Mucosa of stomach (tissue), 1 donor: ENCODE data around the gene RHEB.

Experiments used
- H3K27me3 ChIP-seq: one replicate; pipeline ENCODE4 v1.7.0; 2013; ENCODE audit warnings: mild to moderate bottlenecking, low read length; ENCODE audit not compliant: control insufficient read depth, insufficient read depth
- H3K36me3 ChIP-seq: one replicate; pipeline ENCODE4 v1.7.0; 2013; ENCODE audit warnings: low read length; ENCODE audit not compliant: control insufficient read depth, insufficient read depth
- H3K4me1 ChIP-seq: one replicate; pipeline ENCODE4 v1.7.0; 2013; ENCODE audit warnings: mild to moderate bottlenecking, low read length; ENCODE audit not compliant: control insufficient read depth, insufficient read depth
- H3K4me3 ChIP-seq: one replicate; pipeline ENCODE4 v1.7.0; 2013; ENCODE audit warnings: low read length
- H3K9ac ChIP-seq: one replicate; pipeline ENCODE4 v1.7.0; 2013; ENCODE audit warnings: mild to moderate bottlenecking, low read length, moderate library complexity
- H3K9me3 ChIP-seq: one replicate; pipeline ENCODE4 v1.7.0; 2013; ENCODE audit warnings: mild to moderate bottlenecking, low read length, moderate library complexity; ENCODE audit not compliant: control insufficient read depth
- donor health status: Pancreatic carcinoma.

RHEB gene, protein sequence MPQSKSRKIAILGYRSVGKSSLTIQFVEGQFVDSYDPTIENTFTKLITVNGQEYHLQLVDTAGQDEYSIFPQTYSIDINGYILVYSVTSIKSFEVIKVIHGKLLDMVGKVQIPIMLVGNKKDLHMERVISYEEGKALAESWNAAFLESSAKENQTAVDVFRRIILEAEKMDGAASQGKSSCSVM

DNA sequence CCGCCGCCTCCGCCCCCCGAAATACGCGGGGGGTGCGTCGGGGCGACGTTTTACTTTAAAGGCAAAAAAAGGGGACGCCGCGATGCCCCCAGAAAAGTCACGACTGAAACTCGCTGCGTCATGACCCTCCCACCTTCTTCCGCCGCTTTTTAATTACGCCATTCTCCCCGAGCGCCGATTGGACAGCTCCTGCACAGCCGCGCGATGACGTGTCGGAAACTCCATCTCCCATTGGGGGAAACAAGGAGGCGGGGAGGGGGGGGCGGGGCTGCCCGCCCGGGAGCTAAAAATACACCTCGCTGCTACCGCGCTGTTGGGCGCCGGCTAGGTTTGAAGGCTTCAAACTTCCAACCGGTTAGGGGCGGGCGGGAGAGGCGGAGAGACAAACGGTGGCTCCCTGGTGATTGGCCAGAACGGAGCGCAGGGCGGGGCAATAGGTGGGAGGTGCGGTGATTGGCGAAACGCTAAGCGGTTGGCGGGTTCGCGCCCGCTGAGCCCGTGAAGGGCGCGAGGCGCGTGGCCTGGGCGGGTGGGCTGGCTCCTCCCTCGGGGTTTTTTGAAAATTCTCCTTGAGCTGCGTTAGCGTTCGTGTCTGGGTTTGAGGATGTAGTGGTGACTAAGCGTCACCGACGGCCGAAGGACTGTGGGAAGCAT, at the start of gene RHEB:
Gene RHEB (minus strand): TSS at position 131 of the 654 bp plus-strand sequence. CDS start 384 bp downstream, outside the sequence.
- H3K27me3 ChIP-seq, result no peaks in the 10 kb centered on the region
- H3K36me3 ChIP-seq, result no peaks in the 10 kb centered on the region
- H3K9me3 ChIP-seq, result no peaks in the 10 kb centered on the region
- H3K4me1 ChIP-seq, result peaks cover 20% of the 10 kb centered on the region
- peak within 1 kb of the TSS; percentile 71 for H3K4me3 ChIP-seq
- peak within 1 kb of the TSS; percentile 74 for H3K9ac ChIP-seq

DNA sequence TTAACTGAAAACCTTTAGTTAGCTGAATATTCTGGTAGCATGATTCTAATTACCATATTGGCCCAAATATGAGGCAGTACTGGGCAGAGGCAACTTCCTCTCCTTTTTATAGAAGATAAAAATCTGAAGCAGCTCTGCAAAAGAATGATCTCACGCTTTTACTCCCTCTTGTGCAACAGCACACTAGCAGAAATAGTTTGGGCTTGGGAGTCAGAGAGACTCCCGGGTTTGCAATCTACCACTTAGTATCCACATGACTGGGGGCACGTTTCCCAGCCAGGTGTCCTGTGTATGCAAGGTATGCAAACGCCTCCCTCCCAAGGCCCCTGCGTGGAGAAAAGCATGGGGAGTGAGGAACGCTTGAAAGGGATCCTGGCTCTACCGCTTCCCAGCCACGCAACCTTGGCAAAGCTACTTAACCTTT, 47.2 kb upstream of the RHEB start:
- H3K9me3 ChIP-seq, result no peaks in the 10 kb centered on the region
- no peaks in the 10 kb centered on the region for H3K27me3 ChIP-seq
- no peaks in the 10 kb centered on the region for H3K36me3 ChIP-seq
- no peak overlapping the region for H3K4me3 ChIP-seq
- H3K9ac ChIP-seq, result no peak overlapping the region
- no peaks in the 10 kb centered on the region for H3K4me1 ChIP-seq

GRCh38 chr7:151565541-151565940, 45.8 kb upstream of the RHEB start:
- Histone ChIP-seq H3K27me3 (no peaks in the 10 kb centered on the region), H3K9me3 (no peaks in the 10 kb centered on the region), H3K4me1 (no peaks in the 10 kb centered on the region), H3K9ac (no peak overlapping the region), H3K36me3 (no peaks in the 10 kb centered on the region), H3K4me3 (no peak overlapping the region)

GRCh38 chr7:151560243-151560642, 40.5 kb upstream of the RHEB start:
- Histone ChIP-seq H3K9me3 (no peaks in the 10 kb centered on the region), H3K27me3 (no peaks in the 10 kb centered on the region), H3K36me3 (no peaks in the 10 kb centered on the region), H3K4me3 (no peak overlapping the region), H3K4me1 (no peaks in the 10 kb centered on the region), H3K9ac (no peak overlapping the region)

DNA sequence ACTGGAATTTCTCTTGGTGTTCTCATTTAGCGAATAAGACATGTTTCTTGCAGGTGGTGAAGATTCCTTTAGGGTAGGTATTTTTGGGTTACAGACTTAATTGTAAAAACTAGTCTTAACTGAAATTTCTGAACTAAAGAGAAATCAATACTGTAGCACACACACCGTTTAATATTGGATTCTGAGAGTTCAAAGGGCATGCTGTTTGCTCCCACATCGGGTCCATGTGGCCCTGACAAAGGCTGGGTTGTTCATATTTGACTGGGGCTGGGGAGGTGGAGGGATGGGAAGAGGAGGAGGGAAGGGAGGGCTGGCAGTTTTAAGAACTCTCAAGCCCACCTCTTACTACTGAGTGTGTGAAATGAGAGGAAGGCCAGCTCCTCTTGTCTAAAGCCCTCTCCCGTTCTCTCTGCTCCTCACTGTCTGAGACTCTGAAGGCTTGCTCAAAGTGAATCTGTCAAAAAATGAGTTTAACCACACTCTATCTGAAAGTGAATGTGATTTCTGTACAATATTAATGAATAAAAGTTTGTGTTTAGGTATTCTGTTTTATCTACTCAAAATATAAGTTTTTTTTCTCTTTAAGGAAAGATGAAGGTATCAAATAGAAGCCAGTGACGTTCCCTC, 40.0 kb upstream of the RHEB start:
- no peaks in the 10 kb centered on the region for H3K4me1 ChIP-seq
- no peaks in the 10 kb centered on the region for H3K36me3 ChIP-seq
- no peak overlapping the region for H3K4me3 ChIP-seq
- H3K9ac ChIP-seq, result no peak overlapping the region
- no peaks in the 10 kb centered on the region for H3K9me3 ChIP-seq
- no peaks in the 10 kb centered on the region for H3K27me3 ChIP-seq

DNA sequence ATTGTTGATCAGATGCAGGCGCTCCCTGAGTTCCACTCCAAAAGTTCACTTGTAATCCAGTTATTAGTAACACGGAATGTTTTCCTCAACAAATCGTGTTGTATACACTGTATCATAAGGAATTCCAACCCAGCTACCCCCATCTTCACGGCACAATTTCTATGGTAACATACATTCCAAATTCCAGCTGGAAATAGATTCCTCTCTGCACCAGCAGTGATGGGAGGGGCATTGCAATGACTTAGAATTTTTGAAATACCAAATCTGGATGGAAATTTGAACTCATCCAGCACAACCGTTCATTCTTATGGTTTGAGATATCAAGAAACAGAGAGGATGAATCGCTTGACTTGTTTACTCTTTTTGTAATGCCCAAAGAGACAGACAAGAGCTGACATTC, 38.9 kb upstream of the RHEB start:
- Histone ChIP-seq H3K4me3 (no peak overlapping the region), H3K9ac (no peak overlapping the region), H3K4me1 (no peaks in the 10 kb centered on the region), H3K36me3 (no peaks in the 10 kb centered on the region), H3K27me3 (no peaks in the 10 kb centered on the region), H3K9me3 (no peaks in the 10 kb centered on the region)

DNA sequence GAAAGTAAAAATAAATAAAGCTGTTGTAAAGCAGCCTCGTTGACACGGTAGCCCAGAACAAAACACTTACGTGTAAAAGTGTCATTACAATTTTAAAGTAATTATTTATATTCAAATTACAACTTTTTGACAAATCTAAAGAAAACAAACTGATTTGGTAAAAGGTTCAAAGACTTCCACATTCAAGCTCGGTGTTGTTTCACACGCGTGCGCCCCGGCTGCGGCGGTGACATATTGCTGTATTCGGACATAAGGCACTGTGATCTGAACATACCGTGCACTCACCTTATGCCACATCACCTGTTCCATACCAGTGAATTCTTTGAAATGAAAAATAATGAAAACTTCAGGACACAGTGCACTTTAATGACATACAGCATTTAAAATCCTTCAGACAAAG, 36.9 kb upstream of the RHEB start:
- H3K4me3 ChIP-seq, result no peak overlapping the region
- no peaks in the 10 kb centered on the region for H3K4me1 ChIP-seq
- no peak overlapping the region for H3K9ac ChIP-seq
- no peaks in the 10 kb centered on the region for H3K9me3 ChIP-seq
- no peaks in the 10 kb centered on the region for H3K36me3 ChIP-seq
- no peaks in the 10 kb centered on the region for H3K27me3 ChIP-seq

DNA sequence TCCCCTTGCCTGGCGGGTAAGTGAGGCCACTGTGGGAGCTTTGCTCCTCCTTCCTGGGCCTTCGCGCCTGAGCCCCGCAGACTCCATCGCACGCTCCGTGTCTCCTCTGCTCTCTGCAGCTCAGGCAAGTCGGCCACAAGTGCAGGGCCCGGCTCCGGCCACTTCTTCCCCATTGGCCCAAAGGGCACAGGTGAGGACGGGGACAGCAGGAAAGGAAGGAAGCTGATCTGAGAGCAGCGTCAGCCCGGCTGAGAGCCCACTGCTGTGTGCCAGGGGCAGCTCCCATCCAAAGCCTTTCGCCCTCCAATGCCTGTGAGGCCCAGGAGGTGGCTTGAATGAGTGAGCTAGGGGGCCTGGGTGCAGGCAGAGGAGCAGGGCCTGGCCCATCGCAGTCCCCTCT, 33.7 kb upstream of the RHEB start:
- no peak overlapping the region for H3K9ac ChIP-seq
- H3K9me3 ChIP-seq, result no peaks in the 10 kb centered on the region
- no peaks in the 10 kb centered on the region for H3K36me3 ChIP-seq

GRCh38 chr7:151552352-151553028, 32.8 kb upstream of the RHEB start:
- Histone ChIP-seq H3K9me3 (no peaks in the 10 kb centered on the region), H3K36me3 (no peaks in the 10 kb centered on the region), H3K27me3 (no peaks in the 10 kb centered on the region), H3K9ac (no peak overlapping the region), H3K4me3 (no peak overlapping the region), H3K4me1 (peaks cover 9% of the 10 kb centered on the region)

More for the DNA sequence above, 33.7 kb upstream of the RHEB start:
- Histone ChIP-seq H3K4me1 (peaks cover 9% of the 10 kb centered on the region), H3K27me3 (no peaks in the 10 kb centered on the region), H3K4me3 (no peak overlapping the region)

GRCh38 chr7:151551820-151552219, 32.1 kb upstream of the RHEB start:
- Histone ChIP-seq H3K9ac (no peak overlapping the region), H3K36me3 (no peaks in the 10 kb centered on the region), H3K4me1 (peaks cover 9% of the 10 kb centered on the region), H3K27me3 (no peaks in the 10 kb centered on the region), H3K9me3 (no peaks in the 10 kb centered on the region), H3K4me3 (no peak overlapping the region)

- H3K9me3 ChIP-seq, result no peaks in the 10 kb centered on the region
- no peaks in the 10 kb centered on the region for H3K36me3 ChIP-seq
- H3K27me3 ChIP-seq, result peaks cover under 1% of the 10 kb centered on the region
- no peak overlapping the region for H3K9ac ChIP-seq
- peaks cover 9% of the 10 kb centered on the region for H3K4me1 ChIP-seq
- no peak overlapping the region for H3K4me3 ChIP-seq
Measured at GRCh38 chr7:151550656-151551286, 31.1 kb upstream of the RHEB start.

DNA sequence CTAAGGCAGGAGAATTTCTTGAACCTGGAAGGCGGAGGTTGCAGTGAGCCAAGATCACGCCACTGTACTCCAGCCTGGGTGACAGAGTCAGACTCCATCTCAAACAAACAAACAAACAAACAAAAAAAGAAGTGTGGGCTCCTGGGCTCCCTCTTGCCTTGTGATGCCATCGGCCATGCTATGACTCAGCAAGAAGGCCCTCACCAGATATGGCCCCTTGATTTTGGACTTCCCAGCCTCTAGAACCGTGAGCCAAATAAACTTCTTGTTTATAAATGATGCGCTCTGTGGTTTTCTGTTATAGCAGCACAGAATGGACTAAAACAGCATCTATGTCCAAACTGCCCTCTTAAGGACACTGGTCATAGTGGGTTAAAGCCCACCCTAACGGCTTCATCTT, 29.9 kb upstream of the RHEB start:
- Histone ChIP-seq H3K36me3 (no peaks in the 10 kb centered on the region), H3K27me3 (peaks cover 3% of the 10 kb centered on the region), H3K9me3 (no peaks in the 10 kb centered on the region), H3K4me3 (no peak overlapping the region), H3K4me1 (peaks cover 9% of the 10 kb centered on the region), H3K9ac (no peak overlapping the region)
